AG04450 (cell line): ENCODE measurements around the gene MPP2. TPM values are rescaled to one million over a fixed set of nuclear protein-coding genes. Genes with fewer than 3 reads are reported as not detected.

Source experiments
- CTCF ChIA-PET: fragments of 300-600, 350-600 bp; formaldehyde crosslinking; extraction: SDS; loops from one replicate; lab custom pipeline; 2022; ENCODE audit warnings: antibody characterized with exemption, inconsistent platforms; lab: Charles Lee
- POLR2A ChIA-PET: fragments of 350-600 bp; formaldehyde crosslinking; extraction: SDS; loops from one replicate; lab custom pipeline; 2021; ENCODE audit warnings: antibody characterized with exemption, inconsistent platforms; lab: Yijun Ruan, JAX
- DNase-seq: peaks from one replicate; pipeline ENCODE4 v3.0.0-alpha.2; 2011; ENCODE audit warnings: low read depth, low spot score
- H3K27ac ChIP-seq: one replicate; pipeline ENCODE4 v1.5.1; 2012; ENCODE audit warnings: low read depth, low read length, control low read depth
- H3K27me3 ChIP-seq: one replicate; pipeline ENCODE4 v1.6.0; 2012; ENCODE audit warnings: low read length; ENCODE audit not compliant: control insufficient read depth, insufficient read depth
- H3K4me3 ChIP-seq: 2 replicates; pipeline ENCODE4 v1.5.1; 2011; ENCODE audit warnings: mild to moderate bottlenecking, low read depth, low read length, control low read depth
- H3K9me3 ChIP-seq: 2 replicates; pipeline ENCODE4 v1.5.1; 2012; ENCODE audit warnings: low read length; ENCODE audit not compliant: control insufficient read depth, insufficient read depth
- polyA plus RNA-seq: library from polyadenylated mRNA; depleted of rRNA; stranded (reverse); fragments of >200 nt; gene quantifications from 2 replicates; pipeline ENCODE4 v1.2.3, GENCODE V29; 2011
- TF ChIP-seq, protein P1 (sequence below): IDR thresholded peaks from 2 replicates; pipeline ENCODE4 v1.5.1; 2011; ENCODE audit warnings: low read depth, low read length, control low read depth, inconsistent platforms

The MPP2 gene
- polyA plus RNA-seq, 1 experiment, result 2.4 TPM

GRCh38 chr17:43878260-43879175, 28.8 kb downstream of the MPP2 start:
- TF ChIP-seq, protein P1, sequence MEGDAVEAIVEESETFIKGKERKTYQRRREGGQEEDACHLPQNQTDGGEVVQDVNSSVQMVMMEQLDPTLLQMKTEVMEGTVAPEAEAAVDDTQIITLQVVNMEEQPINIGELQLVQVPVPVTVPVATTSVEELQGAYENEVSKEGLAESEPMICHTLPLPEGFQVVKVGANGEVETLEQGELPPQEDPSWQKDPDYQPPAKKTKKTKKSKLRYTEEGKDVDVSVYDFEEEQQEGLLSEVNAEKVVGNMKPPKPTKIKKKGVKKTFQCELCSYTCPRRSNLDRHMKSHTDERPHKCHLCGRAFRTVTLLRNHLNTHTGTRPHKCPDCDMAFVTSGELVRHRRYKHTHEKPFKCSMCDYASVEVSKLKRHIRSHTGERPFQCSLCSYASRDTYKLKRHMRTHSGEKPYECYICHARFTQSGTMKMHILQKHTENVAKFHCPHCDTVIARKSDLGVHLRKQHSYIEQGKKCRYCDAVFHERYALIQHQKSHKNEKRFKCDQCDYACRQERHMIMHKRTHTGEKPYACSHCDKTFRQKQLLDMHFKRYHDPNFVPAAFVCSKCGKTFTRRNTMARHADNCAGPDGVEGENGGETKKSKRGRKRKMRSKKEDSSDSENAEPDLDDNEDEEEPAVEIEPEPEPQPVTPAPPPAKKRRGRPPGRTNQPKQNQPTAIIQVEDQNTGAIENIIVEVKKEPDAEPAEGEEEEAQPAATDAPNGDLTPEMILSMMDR, result peak; percentile 97
- ChIA-PET CTCF (interaction anchor here (0.5 to 2.9 kb wide), 42 partner anchors 10 to 307 kb away, joined by 3 to 49 read pairs (median 4); partner anchors contain the start of genes ASB16, CD300LG and HDAC5), POLR2A (no interaction called here)
- H3K4me3 ChIP-seq, result no peak overlapping the region
- no peaks in the 10 kb centered on the region; the same call in 1 of the 2 replicates for H3K9me3 ChIP-seq
- peaks cover 18% of the 10 kb centered on the region for H3K27me3 ChIP-seq
- peak; percentile 74 for DNase-seq
- no peak overlapping the region for H3K27ac ChIP-seq

GRCh38 chr17:43877451-43878155, 29.7 kb downstream of the MPP2 start:
- TF ChIP-seq, protein P1, result no peak
- POLR2A ChIA-PET, result no interaction called here
- Histone ChIP-seq H3K27ac (no peak overlapping the region), H3K4me3 (no peak overlapping the region), H3K27me3 (peaks cover 23% of the 10 kb centered on the region), H3K9me3 (no peaks in the 10 kb centered on the region; the same call in 1 of the 2 replicates)
- no peak for DNase-seq
- CTCF ChIA-PET, result interaction anchor here (0.5 to 2.9 kb wide), 42 partner anchors 11 to 327 kb away, joined by 3 to 49 read pairs (median 4); partner anchors contain the start of genes ASB16, CD300LG and HDAC5

DNA sequence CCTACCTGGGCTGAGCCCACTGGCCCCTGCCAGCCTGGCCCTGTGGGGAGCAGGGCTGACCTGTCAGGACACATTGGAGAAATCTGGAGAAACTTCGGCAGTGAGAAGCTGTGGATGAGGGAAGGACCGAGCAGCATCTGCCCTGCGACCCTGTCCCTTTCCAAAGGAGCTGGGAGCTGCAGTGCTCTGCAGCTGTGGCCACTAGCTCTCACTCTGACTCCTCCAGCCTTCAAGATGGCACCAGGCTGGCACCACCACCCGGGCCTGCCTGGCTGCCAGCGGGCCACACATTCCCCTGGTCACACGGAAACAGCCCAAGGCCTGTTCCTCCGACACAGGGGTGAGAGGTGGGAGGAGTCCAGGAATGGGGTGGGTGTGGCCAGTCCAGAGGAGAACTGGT, 30.3 kb downstream of the MPP2 start:
- H3K4me3 ChIP-seq, result no peak overlapping the region
- CTCF ChIA-PET, result interaction anchor here (0.6 to 2.9 kb wide), 10 partner anchors 10 to 328 kb away, joined by 3 to 49 read pairs (median 10); partner anchors contain the start of gene CD300LG

GRCh38 chr17:43875476-43876147, 31.7 kb downstream of the MPP2 start:
- Histone ChIP-seq H3K27ac (no peak overlapping the region), H3K9me3 (no peaks in the 10 kb centered on the region; the same call in 1 of the 2 replicates), H3K4me3 (no peak overlapping the region), H3K27me3 (peaks cover 34% of the 10 kb centered on the region)
- ChIA-PET POLR2A (no interaction called here), CTCF (no interaction called here)
- DNase-seq, result no peak
- TF ChIP-seq, protein P1, result no peak

More for the DNA sequence above, 30.3 kb downstream of the MPP2 start:
- Histone ChIP-seq H3K27me3 (peaks cover 27% of the 10 kb centered on the region), H3K27ac (no peak overlapping the region), H3K9me3 (no peaks in the 10 kb centered on the region; the same call in 1 of the 2 replicates)
- DNase-seq, result no peak
- TF ChIP-seq, protein P1, result no peak
- POLR2A ChIA-PET, result no interaction called here
